ENCODE measurements around the gene SULT6B1. TPM values are rescaled to one million over a fixed set of nuclear protein-coding genes. Genes with fewer than 3 reads are reported as not detected.

The SULT6B1 gene
- total and polyA plus RNA-seq, 2 donors from 2014 or later, result not detected

GRCh38 chr2:37191253-37191652, 2.8 kb upstream of the SULT6B1 start:
- no peak for TF ChIP-seq CTCF (IDR thresholded peaks at IDR 0.05; ENCODE audit: borderline replicate concordance, extremely low read depth, insufficient read depth)

DNA sequence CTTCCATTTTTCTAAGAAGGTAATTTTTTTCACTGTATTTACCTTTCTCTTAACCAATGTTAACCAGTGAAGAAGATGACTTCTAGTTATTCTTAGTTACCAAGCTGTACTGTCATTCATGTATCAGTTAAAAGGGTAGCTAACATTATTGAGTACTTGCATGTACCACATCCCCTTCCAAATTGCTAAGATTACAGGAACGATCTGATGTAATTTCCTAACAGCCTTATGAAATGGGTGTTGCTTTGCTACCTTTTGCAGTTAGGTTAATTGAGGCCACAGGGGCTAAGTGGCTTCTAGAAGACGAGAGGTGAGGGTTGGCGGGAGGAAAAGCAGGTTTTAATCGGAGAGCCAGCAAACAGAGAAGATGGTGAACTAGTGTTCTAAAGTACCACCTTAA, 1.8 kb upstream of the SULT6B1 start:
- no peaks in the 10 kb centered on the region for H3K27me3 ChIP-seq (ENCODE audit: control insufficient read depth, insufficient read depth, low read length)
- intact Hi-C loops (cut with DNase I), result no loop called here
- no peaks in the 10 kb centered on the region for H3K36me3 ChIP-seq (ENCODE audit: control insufficient read depth in 2 of 3, insufficient read depth in 3 of 3, low read length in 3 of 3)
- H3K9ac ChIP-seq (ENCODE audit: low read length in 3 of 3), result no peak overlapping the region
- no peak overlapping the region for H3K4me3 ChIP-seq (ENCODE audit: low read length in 3 of 3)
- TF ChIP-seq CTCF (IDR thresholded peaks at IDR 0.05; ENCODE audit: borderline replicate concordance, extremely low read depth, insufficient read depth), result no peak
- no peaks in the 10 kb centered on the region for H3K9me3 ChIP-seq (ENCODE audit: control insufficient read depth in 2 of 3, insufficient read depth in 1 of 3, low read length in 3 of 3)
- FAIRE-seq, result no peak
- H3K27ac ChIP-seq (ENCODE audit: low read depth in 2 of 2, low read length in 2 of 2), result no peak overlapping the region
- DNase-seq, result no peak
- no peaks in the 10 kb centered on the region for H3K4me1 ChIP-seq (ENCODE audit: control insufficient read depth in 2 of 3, insufficient read depth in 2 of 3, low read depth in 1 of 3, low read length in 3 of 3)

More at GRCh38 chr2:37191253-37191652, 2.8 kb upstream of the SULT6B1 start:
- DNase-seq, result no peak
- no peaks in the 10 kb centered on the region for H3K4me1 ChIP-seq (ENCODE audit: control insufficient read depth in 2 of 3, insufficient read depth in 2 of 3, low read depth in 1 of 3, low read length in 3 of 3)
- H3K4me3 ChIP-seq (ENCODE audit: low read length in 3 of 3), result no peak overlapping the region
- no peaks in the 10 kb centered on the region for H3K9me3 ChIP-seq (ENCODE audit: control insufficient read depth in 2 of 3, insufficient read depth in 1 of 3, low read length in 3 of 3)
- H3K9ac ChIP-seq (ENCODE audit: low read length in 3 of 3), result no peak overlapping the region
- intact Hi-C loops (cut with DNase I), result no loop called here
- no peak for FAIRE-seq
- H3K36me3 ChIP-seq (ENCODE audit: control insufficient read depth in 2 of 3, insufficient read depth in 3 of 3, low read length in 3 of 3), result no peaks in the 10 kb centered on the region
- no peaks in the 10 kb centered on the region for H3K27me3 ChIP-seq (ENCODE audit: control insufficient read depth, insufficient read depth, low read length)
- no peak overlapping the region for H3K27ac ChIP-seq (ENCODE audit: low read depth in 2 of 2, low read length in 2 of 2)

GRCh38 chr2:37189452-37190153, 1.1 kb upstream of the SULT6B1 start:
- no peak for TF ChIP-seq CTCF (IDR thresholded peaks at IDR 0.05; ENCODE audit: borderline replicate concordance, extremely low read depth, insufficient read depth)
- intact Hi-C loops (cut with DNase I), result no loop called here
- Histone ChIP-seq H3K36me3 (ENCODE audit: control insufficient read depth in 2 of 3, insufficient read depth in 3 of 3, low read length in 3 of 3) (no peaks in the 10 kb centered on the region), H3K27me3 (ENCODE audit: control insufficient read depth, insufficient read depth, low read length) (no peaks in the 10 kb centered on the region), H3K4me3 (ENCODE audit: low read length in 3 of 3) (no peak overlapping the region), H3K4me1 (ENCODE audit: control insufficient read depth in 2 of 3, insufficient read depth in 2 of 3, low read depth in 1 of 3, low read length in 3 of 3) (no peaks in the 10 kb centered on the region), H3K9ac (ENCODE audit: low read length in 3 of 3) (no peak overlapping the region), H3K27ac (ENCODE audit: low read depth in 2 of 2, low read length in 2 of 2) (no peak overlapping the region), H3K9me3 (ENCODE audit: control insufficient read depth in 2 of 3, insufficient read depth in 1 of 3, low read length in 3 of 3) (no peaks in the 10 kb centered on the region)
- no peak for FAIRE-seq
- no peak for DNase-seq
